Prostate gland (tissue), 2 donors: Measurements from ENCODE around the gene SPATA24. TPM values are rescaled to one million over a fixed set of nuclear protein-coding genes. Genes with fewer than 3 reads are reported as not detected.

ENCODE experiments used
- DNase-seq: peaks from one replicate; pipeline ENCODE4 v3.0.0-alpha.2; 2019; ENCODE audit warnings: low spot score
- H3K27ac ChIP-seq, 2 donors: fragments of 200-600 bp; sonication (generic); 2 replicates each; pipeline ENCODE4 v1.5.1; 2017 to 2019
- H3K27me3 ChIP-seq: fragments of 200-600 bp; sonication (generic); replicated peaks from 2 replicates; pipeline ENCODE4 v1.5.1; 2019; ENCODE audit not compliant: insufficient read depth
- H3K36me3 ChIP-seq, 2 donors: fragments of 200-600 bp; sonication (generic); 1 replicate in 1 of 2; 2 replicates in 1 of 2; pipeline versions ENCODE4 v1.5.1 to v1.8.1; 2017 to 2019
- H3K4me1 ChIP-seq: fragments of 200-600 bp; sonication (generic); replicated peaks from 2 replicates; pipeline ENCODE4 v1.5.1; 2019
- H3K4me3 ChIP-seq, 2 donors: fragments of 200-600 bp; sonication (generic); 2 replicates each; pipeline ENCODE4 v1.5.1; 2017 to 2019
- H3K9me3 ChIP-seq: fragments of 200-600 bp; sonication (generic); 2 replicates; pipeline ENCODE4 v1.5.1; 2017
- CTCF ChIP-seq, 4 experiments: fragments of 200-600 bp in 2 of 4; fragments of 450-650 bp in 2 of 4; sonication (generic) in 2 of 4; IDR thresholded peaks; 1 replicate in 3 of 4; 2 replicates in 1 of 4; pipeline ENCODE4 v1.5.1; 2016 to 2019; ENCODE audit warnings: antibody characterized with exemption in 4 of 4, mild to moderate bottlenecking in 2 of 4, moderate library complexity in 2 of 4
- POLR2A ChIP-seq: fragments of 450-650 bp; IDR thresholded peaks from one replicate; pipeline ENCODE4 v1.6.1; 2016; ENCODE audit warnings: antibody characterized with exemption, mild to moderate bottlenecking
- POLR2AphosphoS5 ChIP-seq: sonication (generic); formaldehyde crosslinking; IDR thresholded peaks from one replicate; pipeline ENCODE4 v1.6.1; 2017; ENCODE audit warnings: antibody characterized with exemption
- WGBS: methylation state at CpG from one replicate; pipeline ENCODE4 v1.1.5; 2018; 5-methylcytosine and 5-hydroxymethylcytosine counted together
- intact Hi-C: fragments of 100-400 bp; cut with DNase I; formaldehyde crosslinking; loops from one replicate; pipeline ENCODE4 v1.14.2; 2022
- total RNA-seq, 2 donors: library from RNA; depleted of rRNA; stranded (reverse); fragments of >200 nt; gene quantifications; one replicate each; pipeline ENCODE4 v1.1.0, GENCODE V29; 2016

Gene SPATA24
- total RNA-seq, 2 donors from 2014 or later, result 4.4 to 27.3 TPM

- WGBS, result 27% methylated on average over 42 of the region's 76 CpGs
- Histone ChIP-seq H3K4me1 (peaks cover 28% of the 10 kb centered on the region), H3K27ac (peak within 1 kb of the TSS; percentile 67 to 83), H3K4me3 (peak within 1 kb of the TSS; percentile 30 to 39), H3K9me3 (no peaks in the 10 kb centered on the region), H3K27me3 (no peaks in the 10 kb centered on the region), H3K36me3 (no peaks in the 10 kb centered on the region)
- TF ChIP-seq POLR2A (no peak), POLR2AphosphoS5 (no peak), CTCF (IDR thresholded peaks at IDR 0.05) (no peak)
- no peak for DNase-seq
- intact Hi-C loops, result no loop called here
These were observed 9.0 kb downstream of the SPATA24 start, which contains the start of gene PROB1 for GRCh38 chr5:139394654-139395566. TSS of gene PROB1 (minus strand) at chr5:139395104. CDS start at chr5:139395081, 23 bp downstream.

GRCh38 chr5:139394123-139394653 is 9.7 kb downstream of the SPATA24 start:
- no peak for DNase-seq
- no peak for TF ChIP-seq POLR2A
- peak in 2 of 4 experiments; percentile 35 to 40 for TF ChIP-seq CTCF (IDR thresholded peaks at IDR 0.05)
- no peak for TF ChIP-seq POLR2AphosphoS5
- intact Hi-C loops, result no loop called here
- peaks cover 30% of the 10 kb centered on the region for H3K4me1 ChIP-seq
- H3K27ac ChIP-seq, result peak overlapping the region; percentile 67 to 83
- no peaks in the 10 kb centered on the region for H3K36me3 ChIP-seq
- H3K9me3 ChIP-seq, result no peaks in the 10 kb centered on the region
- H3K27me3 ChIP-seq, result no peaks in the 10 kb centered on the region
- H3K4me3 ChIP-seq, result peak overlapping the region; percentile 30 to 39
- WGBS, result 8% methylated on average over 28 of the region's 62 CpGs

GRCh38 chr5:139393497-139394122 is 10.3 kb downstream of the SPATA24 start:
- 17% methylated on average over 47 of the region's 49 CpGs for WGBS

GRCh38 chr5:139392678-139393496 is 11.0 kb downstream of the SPATA24 start:
- 10% methylated on average over 49 of the region's 77 CpGs for WGBS

More at GRCh38 chr5:139393497-139394122, 10.3 kb downstream of the SPATA24 start:
- no peak for DNase-seq
- H3K4me1 ChIP-seq, result peaks cover 34% of the 10 kb centered on the region
- no peaks in the 10 kb centered on the region for H3K9me3 ChIP-seq
- intact Hi-C loops, result no loop called here
- peak overlapping the region; percentile 30 to 39 for H3K4me3 ChIP-seq
- H3K36me3 ChIP-seq, result no peaks in the 10 kb centered on the region
- TF ChIP-seq CTCF (IDR thresholded peaks at IDR 0.05) (no peak), POLR2A (no peak)
- peak overlapping the region; percentile 67 to 83 for H3K27ac ChIP-seq
- H3K27me3 ChIP-seq, result no peaks in the 10 kb centered on the region

More at GRCh38 chr5:139392678-139393496, 11.0 kb downstream of the SPATA24 start:
- DNase-seq, result peak; percentile 55
- no peaks in the 10 kb centered on the region for H3K27me3 ChIP-seq
- TF ChIP-seq CTCF (IDR thresholded peaks at IDR 0.05), result peak in 3 of 4 experiments; percentile 55 to 89 (median 76)
- no peak for TF ChIP-seq POLR2A
- H3K4me3 ChIP-seq, result peak overlapping the region; percentile 30 to 39
- intact Hi-C loops, result no loop called here
- no peaks in the 10 kb centered on the region for H3K9me3 ChIP-seq
- peak overlapping the region; percentile 67 to 83 for H3K27ac ChIP-seq
- H3K36me3 ChIP-seq, result no peaks in the 10 kb centered on the region
- H3K4me1 ChIP-seq, result peaks cover 36% of the 10 kb centered on the region
